Measurements from ENCODE around the gene ARHGEF26.

Gene ARHGEF26

GRCh38 chr3:154275292-154275691, 154.1 kb downstream of the ARHGEF26 start:
- DNase-seq: no peak

- DNase-seq: no peak
Observed at GRCh38 chr3:154275965-154276364, 154.8 kb downstream of the ARHGEF26 start.

GRCh38 chr3:154280161-154280560, 159.0 kb downstream of the ARHGEF26 start:
- no peak for DNase-seq

- DNase-seq: no peak
Observed at GRCh38 chr3:154285221-154285620, 164.0 kb downstream of the ARHGEF26 start.

GRCh38 chr3:154290187-154290586, 169.0 kb downstream of the ARHGEF26 start:
- no peak for DNase-seq

GRCh38 chr3:154294016-154294415, 172.8 kb downstream of the ARHGEF26 start:
- no peak for DNase-seq

- no peak for DNase-seq
Observed at GRCh38 chr3:154301561-154301960, 180.4 kb downstream of the ARHGEF26 start.

- DNase-seq: no peak
Observed at GRCh38 chr3:154304116-154304786, 183.1 kb downstream of the ARHGEF26 start.

- DNase-seq: no peak
Observed at GRCh38 chr3:154304936-154305335, 183.7 kb downstream of the ARHGEF26 start.

- DNase-seq: no peak
Observed at GRCh38 chr3:154307363-154307762, 186.2 kb downstream of the ARHGEF26 start.
